Nephron progenitor cell (in vitro differentiated cells): ENCODE results near the gene TTLL5.
A peak's percentile ranks its signal among the peaks of the same experiment; 100 is the strongest.

ENCODE experiments used
- DNase-seq: peaks from one replicate; pipeline ENCODE4 v3.0.0; 2021
- H3K27ac Mint-ChIP-seq: 2 replicates; pipeline ENCODE4 v1.8.0; 2021; ENCODE audit warnings: mild to moderate bottlenecking, moderate library complexity, mixed read lengths
- H3K27me3 Mint-ChIP-seq: 2 replicates; pipeline ENCODE4 v1.8.0; 2021; ENCODE audit warnings: mild to moderate bottlenecking, low read depth, mixed read lengths; ENCODE audit not compliant: poor library complexity
- H3K36me3 Mint-ChIP-seq: 2 replicates; pipeline ENCODE4 v1.8.0; 2021; ENCODE audit warnings: low read depth, mixed read lengths
- H3K4me1 Mint-ChIP-seq: 2 replicates; pipeline ENCODE4 v1.8.0; 2021; ENCODE audit warnings: mixed read lengths
- H3K4me3 Mint-ChIP-seq: 2 replicates; pipeline ENCODE4 v1.8.0; 2021; ENCODE audit warnings: mild to moderate bottlenecking, moderate library complexity, mixed read lengths
- H3K9me3 Mint-ChIP-seq: 2 replicates; pipeline ENCODE4 v1.8.0; 2021; ENCODE audit warnings: mild to moderate bottlenecking, moderate library complexity, mixed read lengths
- CTCF ChIP-seq: fragments of 200-600 bp; sonication (generic); IDR thresholded peaks from 2 replicates; pipeline ENCODE4 v1.5.0; 2021; ENCODE audit warnings: antibody characterized with exemption

The TTLL5 gene

GRCh38 chr14:75939200-75939599 lies 278.2 kb downstream of the TTLL5 start:
- Mint-ChIP-seq H3K36me3 (peaks cover 19% of the 10 kb centered on the region), H3K4me1 (no peaks in the 10 kb centered on the region), H3K27ac (no peak overlapping the region), H3K9me3 (no peaks in the 10 kb centered on the region), H3K27me3 (no peaks in the 10 kb centered on the region), H3K4me3 (no peak overlapping the region)
- TF ChIP-seq CTCF = no peak
- no peak for DNase-seq

GRCh38 chr14:75941030-75941429 lies 280.0 kb downstream of the TTLL5 start:
- Mint-ChIP-seq H3K36me3 (peaks cover 21% of the 10 kb centered on the region), H3K27me3 (no peaks in the 10 kb centered on the region), H3K9me3 (no peaks in the 10 kb centered on the region), H3K4me1 (no peaks in the 10 kb centered on the region), H3K4me3 (no peak overlapping the region), H3K27ac (no peak overlapping the region)
- TF ChIP-seq CTCF = no peak
- no peak for DNase-seq

GRCh38 chr14:75944607-75945241 lies 283.7 kb downstream of the TTLL5 start:
- H3K4me3 Mint-ChIP-seq = no peak overlapping the region
- no peaks in the 10 kb centered on the region for H3K9me3 Mint-ChIP-seq
- no peak for TF ChIP-seq CTCF
- no peak overlapping the region for H3K27ac Mint-ChIP-seq
- H3K27me3 Mint-ChIP-seq = no peaks in the 10 kb centered on the region
- DNase-seq = no peak
- H3K4me1 Mint-ChIP-seq = no peaks in the 10 kb centered on the region
- peaks cover 21% of the 10 kb centered on the region for H3K36me3 Mint-ChIP-seq

GRCh38 chr14:75946785-75947184 lies 285.7 kb downstream of the TTLL5 start:
- Mint-ChIP-seq H3K4me3 (no peak overlapping the region), H3K9me3 (peaks cover under 1% of the 10 kb centered on the region), H3K27me3 (no peaks in the 10 kb centered on the region), H3K4me1 (no peaks in the 10 kb centered on the region), H3K36me3 (peaks cover 26% of the 10 kb centered on the region), H3K27ac (peak overlapping the region; percentile 48)
- DNase-seq = no peak
- no peak for TF ChIP-seq CTCF

- Mint-ChIP-seq H3K36me3 (peaks cover 26% of the 10 kb centered on the region), H3K9me3 (peaks cover 8% of the 10 kb centered on the region), H3K4me3 (no peak overlapping the region), H3K4me1 (no peaks in the 10 kb centered on the region), H3K27me3 (no peaks in the 10 kb centered on the region), H3K27ac (no peak overlapping the region)
- no peak for TF ChIP-seq CTCF
- no peak for DNase-seq
Observed at GRCh38 chr14:75952489-75952888, 291.4 kb downstream of the TTLL5 start.

- no peak overlapping the region for H3K27ac Mint-ChIP-seq
- DNase-seq = no peak
- H3K4me3 Mint-ChIP-seq = no peak overlapping the region
- H3K36me3 Mint-ChIP-seq = peaks cover 49% of the 10 kb centered on the region
- H3K9me3 Mint-ChIP-seq = no peaks in the 10 kb centered on the region
- H3K4me1 Mint-ChIP-seq = no peaks in the 10 kb centered on the region
- TF ChIP-seq CTCF = no peak
- H3K27me3 Mint-ChIP-seq = no peaks in the 10 kb centered on the region
Observed at GRCh38 chr14:75959031-75959430, 298.0 kb downstream of the TTLL5 start.
